DND-41 (cell line): Measurements from ENCODE around the gene GBP2.

Experiments used
- ATAC-seq: fragments of 200-7000 bp; cut with Tn5 transposase; 3 replicates; pipeline ENCODE4 v1.9.1; 2021; ENCODE audit warnings: low read depth; ENCODE audit not compliant: insufficient read depth
- DNase-seq: peaks from one replicate; pipeline ENCODE4 v3.0.0-alpha.2; 2020
- H2AFZ ChIP-seq: 2 replicates; pipeline ENCODE4 v1.6.0; 2012; ENCODE audit warnings: low read depth, low read length
- H3K27ac ChIP-seq: 2 replicates; pipeline ENCODE4 v1.5.1; 2012; ENCODE audit warnings: low read length, inconsistent platforms
- H3K27me3 ChIP-seq: fragments of 200-600 bp; sonication (generic); 2 replicates; pipeline ENCODE4 v1.6.0; 2012; ENCODE audit warnings: low read length, mild to moderate bottlenecking, inconsistent platforms; ENCODE audit not compliant: insufficient read depth, poor library complexity
- H3K36me3 ChIP-seq: 2 replicates; pipeline ENCODE4 v1.5.1; 2012; ENCODE audit warnings: low read length, inconsistent platforms; ENCODE audit not compliant: insufficient read depth
- H3K4me1 ChIP-seq: 2 replicates; pipeline ENCODE4 v1.5.1; 2012; ENCODE audit warnings: mild to moderate bottlenecking, low read length; ENCODE audit not compliant: insufficient read depth
- H3K4me2 ChIP-seq: 2 replicates; pipeline ENCODE4 v1.6.0; 2012; ENCODE audit warnings: mild to moderate bottlenecking, moderate library complexity, low read length, inconsistent platforms; ENCODE audit not compliant: insufficient read depth
- H3K4me3 ChIP-seq, 2 experiments: fragments of 200-600 bp in 1 of 2; shearing (Covaris generic) in 1 of 2; 2 replicates each; pipeline ENCODE4 v1.5.1; 2012 to 2016; ENCODE audit warnings: inconsistent platforms in 2 of 2, low read length in 2 of 2, mild to moderate bottlenecking in 2 of 2, low read depth in 1 of 2, moderate library complexity in 1 of 2
- H3K79me2 ChIP-seq: 2 replicates; pipeline ENCODE4 v1.6.0; 2012; ENCODE audit warnings: low read length, inconsistent platforms; ENCODE audit not compliant: insufficient read depth
- H3K9ac ChIP-seq: 2 replicates; pipeline ENCODE4 v1.6.0; 2012; ENCODE audit warnings: low read depth, mild to moderate bottlenecking, inconsistent platforms, low read length, moderate library complexity
- H3K9me3 ChIP-seq: 2 replicates; pipeline ENCODE4 v1.5.1; 2012; ENCODE audit warnings: low read length, moderate library complexity, mild to moderate bottlenecking, inconsistent platforms; ENCODE audit not compliant: insufficient read depth, severe bottlenecking
- H4K20me1 ChIP-seq: 2 replicates; pipeline ENCODE4 v1.6.0; 2012; ENCODE audit warnings: low read length; ENCODE audit not compliant: insufficient read depth
- CTCF ChIP-seq: IDR thresholded peaks from 2 replicates; pipeline ENCODE4 v1.5.1; 2012; ENCODE audit warnings: borderline replicate concordance, low read length, moderate library complexity, mild to moderate bottlenecking; ENCODE audit not compliant: poor library complexity, severe bottlenecking; ENCODE audit errors: extremely low read depth
- EZH2 ChIP-seq: IDR thresholded peaks from 3 replicates; pipeline ENCODE4 v1.6.1; 2012; ENCODE audit warnings: borderline replicate concordance, low read depth, mild to moderate bottlenecking, moderate library complexity, low read length, inconsistent platforms; ENCODE audit not compliant: severe bottlenecking

Gene GBP2

DNA sequence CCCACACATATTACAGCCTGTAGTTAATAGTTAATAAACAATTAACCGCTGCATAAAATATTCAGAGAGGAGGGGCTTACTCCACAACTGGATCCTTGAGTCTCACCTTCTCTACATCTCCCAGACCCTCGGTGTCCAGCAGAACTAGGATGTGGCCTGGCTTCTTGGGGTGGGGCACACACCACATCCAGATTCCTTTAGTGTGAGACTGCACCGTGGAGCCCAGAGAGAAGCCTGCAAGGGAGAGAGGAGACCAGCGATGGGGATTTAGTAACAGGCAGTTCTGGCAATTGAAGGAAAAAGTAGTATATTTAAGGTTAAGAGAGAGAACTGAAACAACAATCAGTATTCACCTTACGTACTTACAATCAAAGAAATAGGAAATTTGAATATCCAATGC, 65.8 kb downstream of the GBP2 start:
- ATAC-seq (no peak), DNase-seq (no peak)
- Histone ChIP-seq H3K79me2 (peaks cover 21% of the 10 kb centered on the region), H3K4me3 (no peak overlapping the region), H4K20me1 (no peaks in the 10 kb centered on the region), H3K9me3 (no peaks in the 10 kb centered on the region), H3K36me3 (peaks cover 52% of the 10 kb centered on the region), H3K4me2 (no peak overlapping the region), H3K27ac (no peak overlapping the region), H3K27me3 (no peaks in the 10 kb centered on the region), H3K9ac (no peak overlapping the region), H3K4me1 (peaks cover 33% of the 10 kb centered on the region), H2AFZ (no peak overlapping the region)
- no peak for TF ChIP-seq CTCF
- TF ChIP-seq EZH2 = no peak
